GM23338 (cell line): Measurements from ENCODE around the gene DBH. TPM values are rescaled to one million over a fixed set of nuclear protein-coding genes. Genes with fewer than 3 reads are reported as not detected.
A peak's percentile ranks its signal among the peaks of the same experiment; 100 is the strongest.

ENCODE experiments used
- ATAC-seq: fragments of 200-7000 bp; cut with Tn5 transposase; 3 replicates; pipeline ENCODE4 v1.9.1; 2020
- DNase-seq: peaks from one replicate; pipeline ENCODE4 v3.0.0-alpha.2; 2015; ENCODE audit warnings: low spot score
- H2AFZ ChIP-seq: fragments of 200-600 bp; sonication (generic); 2 replicates; pipeline ENCODE4 v1.8.0; 2016; ENCODE audit warnings: antibody characterized with exemption, mild to moderate bottlenecking, moderate library complexity
- H3F3A ChIP-seq: fragments of 200-600 bp; sonication (generic); replicated peaks from 2 replicates; pipeline ENCODE4 v1.8.0; 2017; ENCODE audit warnings: antibody characterized with exemption, mixed run types, low read depth
- H3K27ac ChIP-seq: fragments of 200-600 bp; sonication (generic); 2 replicates; pipeline ENCODE4 v1.6.1; 2016; ENCODE audit warnings: low read depth
- H3K27me3 ChIP-seq: fragments of 200-600 bp; sonication (generic); 2 replicates; pipeline ENCODE4 v1.8.0; 2016; ENCODE audit warnings: mild to moderate bottlenecking, mixed run types, moderate library complexity; ENCODE audit not compliant: insufficient read depth
- H3K36me3 ChIP-seq: fragments of 200-600 bp; sonication (generic); 2 replicates; pipeline ENCODE4 v1.8.0; 2016; ENCODE audit warnings: mild to moderate bottlenecking; ENCODE audit not compliant: insufficient read depth
- H3K4me1 ChIP-seq: fragments of 200-600 bp; sonication (generic); 2 replicates; pipeline ENCODE4 v1.8.0; 2016; ENCODE audit warnings: mild to moderate bottlenecking, moderate library complexity; ENCODE audit not compliant: insufficient read depth
- H3K4me2 ChIP-seq: fragments of 200-600 bp; sonication (generic); 2 replicates; pipeline ENCODE4 v1.7.1; 2017; ENCODE audit warnings: mixed run types
- H3K4me3 ChIP-seq: fragments of 200-600 bp; sonication (generic); 2 replicates; pipeline ENCODE4 v1.6.1; 2016; ENCODE audit warnings: mixed run types
- H3K79me2 ChIP-seq: fragments of 200-600 bp; sonication (generic); replicated peaks from 2 replicates; pipeline ENCODE4 v1.8.0; 2017; ENCODE audit warnings: mild to moderate bottlenecking; ENCODE audit not compliant: insufficient read depth
- H3K9me2 ChIP-seq: fragments of 200-600 bp; sonication (generic); 2 replicates; pipeline ENCODE4 v1.8.0; 2017; ENCODE audit not compliant: insufficient read depth
- H4K20me1 ChIP-seq: fragments of 200-600 bp; sonication (generic); replicated peaks from 2 replicates; pipeline ENCODE4 v1.8.0; 2017; ENCODE audit warnings: mild to moderate bottlenecking; ENCODE audit not compliant: insufficient read depth
- H3K27ac Mint-ChIP-seq: 2 replicates; pipeline ENCODE4 v1.8.0; 2020; ENCODE audit warnings: inconsistent platforms, mild to moderate bottlenecking, moderate library complexity, mixed read lengths
- H3K27me3 Mint-ChIP-seq: 3 replicates; pipeline ENCODE4 v1.8.0; 2022; ENCODE audit warnings: low read depth, mild to moderate bottlenecking, moderate library complexity, mixed read lengths, inconsistent platforms; ENCODE audit not compliant: insufficient read depth, poor library complexity
- H3K36me3 Mint-ChIP-seq: 3 replicates; pipeline ENCODE4 v1.8.0; 2021; ENCODE audit warnings: low read depth, mild to moderate bottlenecking, inconsistent platforms, moderate library complexity, mixed read lengths
- H3K4me1 Mint-ChIP-seq: 3 replicates; pipeline ENCODE4 v1.8.0; 2020; ENCODE audit warnings: mild to moderate bottlenecking, inconsistent platforms, mixed read lengths
- H3K4me3 Mint-ChIP-seq: 3 replicates; pipeline ENCODE4 v1.8.0; 2021; ENCODE audit warnings: moderate library complexity, mild to moderate bottlenecking, inconsistent platforms, mixed read lengths
- H3K9me3 Mint-ChIP-seq: 3 replicates; pipeline ENCODE4 v1.8.0; 2020; ENCODE audit warnings: moderate library complexity, mild to moderate bottlenecking, inconsistent platforms, mixed read lengths
- CREB1 ChIP-seq: fragments of 250-450 bp; sonication (Bioruptor Pico); IDR thresholded peaks from 2 replicates; pipeline ENCODE4 v1.5.0; 2020; ENCODE audit warnings: low read depth, mild to moderate bottlenecking, moderate library complexity
- ETS1 ChIP-seq: IDR thresholded peaks from 2 replicates; pipeline ENCODE4 v1.6.1; 2016; ENCODE audit warnings: antibody characterized with exemption
- EZH2 ChIP-seq: fragments of 200-600 bp; sonication (generic); IDR thresholded peaks from one replicate; pipeline ENCODE4 v1.8.0; 2017; ENCODE audit warnings: antibody characterized with exemption, mild to moderate bottlenecking, low read depth; ENCODE audit not compliant: unreplicated experiment
- NANOG ChIP-seq: IDR thresholded peaks from 2 replicates; pipeline ENCODE4 v1.6.1; 2016; ENCODE audit warnings: antibody characterized with exemption, borderline replicate concordance
- POLR2AphosphoS5 ChIP-seq: IDR thresholded peaks from 2 replicates; pipeline ENCODE4 v1.6.1; 2016; ENCODE audit warnings: antibody characterized with exemption, low read depth
- REST ChIP-seq: IDR thresholded peaks from one replicate; pipeline ENCODE4 v1.6.1; 2018; ENCODE audit warnings: antibody characterized with exemption; ENCODE audit not compliant: unreplicated experiment
- STAT1 ChIP-seq: IDR thresholded peaks from one replicate; pipeline ENCODE4 v1.6.1; 2016; ENCODE audit warnings: antibody characterized with exemption; ENCODE audit not compliant: unreplicated experiment
- ZNF114 ChIP-seq: fragments of 250-450 bp; sonication (Bioruptor Pico); IDR thresholded peaks from 2 replicates; pipeline ENCODE4 v1.5.0; 2020; ENCODE audit warnings: mild to moderate bottlenecking, moderate library complexity
- ZNF331 ChIP-seq: fragments of 250-450 bp; sonication (Bioruptor Pico); IDR thresholded peaks from 2 replicates; pipeline ENCODE4 v1.5.0; 2020; ENCODE audit warnings: low read depth, mild to moderate bottlenecking, moderate library complexity
- ZNF462 ChIP-seq: fragments of 250-450 bp; sonication (Bioruptor Pico); IDR thresholded peaks from 2 replicates; pipeline ENCODE4 v1.5.0; 2020; ENCODE audit warnings: mild to moderate bottlenecking, moderate library complexity
- polyA plus RNA-seq: library from polyadenylated mRNA; unstranded; fragments of >200 nt; fragmentation: Nextera tagmentation; extraction: Ambion mirVana; gene quantifications from 2 replicates; pipeline ENCODE4 v1.2.1, GENCODE V29; 2016
- total RNA-seq: library from RNA; depleted of rRNA; stranded (reverse); fragments of >200 nt; shearing (Covaris generic); gene quantifications from 2 replicates; pipeline ENCODE4 v1.2.3, GENCODE V29; 2014
- TF ChIP-seq, protein P1 (sequence below), 2 experiments: fragments of 200-600 bp in 1 of 2; sonication (generic) in 1 of 2; conservative IDR thresholded peaks; 2 replicates each; pipeline versions ENCODE4 v1.5.1 to v1.6.1; 2016 to 2017; ENCODE audit warnings: antibody characterized with exemption in 2 of 2, low read depth in 2 of 2, mild to moderate bottlenecking in 2 of 2, moderate library complexity in 1 of 2

The DBH gene
- total and polyA plus RNA-seq, 2 experiments from 2014 or later, result 0.08 to 0.24 TPM

GRCh38 chr9:133632806-133633680 lies 3.1 kb upstream of the DBH start (continued):
- TF ChIP-seq ZNF462 (CRISPR knock-in tag) (no peak), NANOG (no peak), POLR2AphosphoS5 (no peak), STAT1 (no peak)

- DNase-seq (no peak), ATAC-seq (peak; percentile 13)
- H3K27me3 Mint-ChIP-seq, result peaks cover 21% of the 10 kb centered on the region
- Histone ChIP-seq H3K36me3 (no peaks in the 10 kb centered on the region), H4K20me1 (no peaks in the 10 kb centered on the region), H3K79me2 (no peaks in the 10 kb centered on the region), H3K4me3 (no peak overlapping the region), H3K27ac (peak overlapping the region; percentile 50; the same call in 1 of the 2 replicates), H3K9me2 (no peaks in the 10 kb centered on the region), H3K27me3 (no peaks in the 10 kb centered on the region), H3K4me2 (0 out of 2 replicates have a peak overlapping the region, but pooled peaks have one; percentile 12), H3F3A (no peaks in the 10 kb centered on the region), H3K4me1 (peaks cover 19% of the 10 kb centered on the region), H2AFZ (0 out of 2 replicates have a peak overlapping the region, but pooled peaks have one; percentile 66)
- H3K27ac Mint-ChIP-seq, result no peak overlapping the region
- no peaks in the 10 kb centered on the region; the same call in 2 of the 3 replicates for H3K36me3 Mint-ChIP-seq
- no peaks in the 10 kb centered on the region for H3K9me3 Mint-ChIP-seq
- H3K4me1 Mint-ChIP-seq, result peaks cover 48% of the 10 kb centered on the region
- no peak overlapping the region; the same call in 2 of the 3 replicates for H3K4me3 Mint-ChIP-seq
- TF ChIP-seq REST (no peak), EZH2 (no peak), ZNF331 (no peak), STAT1 (no peak), ZNF114 (CRISPR knock-in tag) (no peak), CREB1 (CRISPR knock-in tag) (no peak), ETS1 (no peak)
- TF ChIP-seq, protein P1, sequence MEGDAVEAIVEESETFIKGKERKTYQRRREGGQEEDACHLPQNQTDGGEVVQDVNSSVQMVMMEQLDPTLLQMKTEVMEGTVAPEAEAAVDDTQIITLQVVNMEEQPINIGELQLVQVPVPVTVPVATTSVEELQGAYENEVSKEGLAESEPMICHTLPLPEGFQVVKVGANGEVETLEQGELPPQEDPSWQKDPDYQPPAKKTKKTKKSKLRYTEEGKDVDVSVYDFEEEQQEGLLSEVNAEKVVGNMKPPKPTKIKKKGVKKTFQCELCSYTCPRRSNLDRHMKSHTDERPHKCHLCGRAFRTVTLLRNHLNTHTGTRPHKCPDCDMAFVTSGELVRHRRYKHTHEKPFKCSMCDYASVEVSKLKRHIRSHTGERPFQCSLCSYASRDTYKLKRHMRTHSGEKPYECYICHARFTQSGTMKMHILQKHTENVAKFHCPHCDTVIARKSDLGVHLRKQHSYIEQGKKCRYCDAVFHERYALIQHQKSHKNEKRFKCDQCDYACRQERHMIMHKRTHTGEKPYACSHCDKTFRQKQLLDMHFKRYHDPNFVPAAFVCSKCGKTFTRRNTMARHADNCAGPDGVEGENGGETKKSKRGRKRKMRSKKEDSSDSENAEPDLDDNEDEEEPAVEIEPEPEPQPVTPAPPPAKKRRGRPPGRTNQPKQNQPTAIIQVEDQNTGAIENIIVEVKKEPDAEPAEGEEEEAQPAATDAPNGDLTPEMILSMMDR (conservative IDR thresholded peaks at IDR 0.05; ENCODE audit: low read depth in 2 of 2), result no peak
These were observed 2.5 kb upstream of the DBH start for GRCh38 chr9:133633681-133634080.
